Erythroblast (primary cell): ENCODE measurements around the gene LRRN1.

Experiments
- GATA1 ChIP-seq: IDR thresholded peaks from 2 replicates; pipeline ENCODE4 v1.6.1; 2011; ENCODE audit warnings: low read depth, mild to moderate bottlenecking, control low read depth, low read length, moderate library complexity
- POLR2A ChIP-seq: IDR thresholded peaks from 2 replicates; pipeline ENCODE4 v1.6.1; 2011; ENCODE audit warnings: mild to moderate bottlenecking, low read length

GRCh38 chr3:3792391-3792790 lies 6.8 kb upstream of the LRRN1 start:
- no peak for TF ChIP-seq POLR2A
- no peak for TF ChIP-seq GATA1
